ENCODE data around the gene MYO9B.

Gene MYO9B

GRCh38 chr19:17112700-17113099 lies 37.1 kb downstream of the MYO9B start:
- no peak overlapping the region for H3K4me3 ChIP-seq (ENCODE audit: low read depth, low read length)
- no peak for TF ChIP-seq CTCF (IDR thresholded peaks at IDR 0.05; ENCODE audit: insufficient read depth, low read length, missing control alignments)
- CTCF ChIA-PET: no interaction called here
- DNase-seq (ENCODE audit: low read depth, low spot score): no peak
- POLR2A ChIA-PET: no interaction called here

- TF ChIP-seq CTCF (IDR thresholded peaks at IDR 0.05; ENCODE audit: insufficient read depth, low read length, missing control alignments): no peak
- ChIA-PET POLR2A (no interaction called here), CTCF (interaction anchor here (1.1 kb wide), 1 partner anchor 9 kb away, joined by 3 read pairs; no protein-coding TSS in a partner anchor)
- no peak overlapping the region for H3K4me3 ChIP-seq (ENCODE audit: low read depth, low read length)
- no peak for DNase-seq (ENCODE audit: low read depth, low spot score)
Observed at GRCh38 chr19:17113127-17113785, 37.7 kb downstream of the MYO9B start.

- POLR2A ChIA-PET: no interaction called here
- no peak overlapping the region for H3K4me3 ChIP-seq (ENCODE audit: low read depth, low read length)
- no peak for DNase-seq (ENCODE audit: low read depth, low spot score)
- CTCF ChIA-PET: no interaction called here
- TF ChIP-seq CTCF (IDR thresholded peaks at IDR 0.05; ENCODE audit: insufficient read depth, low read length, missing control alignments): no peak
Observed at GRCh38 chr19:17114414-17114831, 38.8 kb downstream of the MYO9B start.

- no peak for TF ChIP-seq CTCF (IDR thresholded peaks at IDR 0.05; ENCODE audit: insufficient read depth, low read length, missing control alignments)
- ChIA-PET CTCF (interaction anchor here (1.1 to 1.5 kb wide), 2 partner anchors 17 to 34 kb away, joined by 3 to 6 read pairs; no protein-coding TSS in a partner anchor), POLR2A (no interaction called here)
- DNase-seq (ENCODE audit: low read depth, low spot score): no peak
- no peak overlapping the region for H3K4me3 ChIP-seq (ENCODE audit: low read depth, low read length)
Observed at GRCh38 chr19:17116996-17117702, 41.6 kb downstream of the MYO9B start.

- CTCF ChIA-PET: no interaction called here
- H3K4me3 ChIP-seq (ENCODE audit: low read depth, low read length): no peak overlapping the region
- no peak for DNase-seq (ENCODE audit: low read depth, low spot score)
- POLR2A ChIA-PET: interaction anchor here (1.7 kb wide), 1 partner anchor 11 kb away, joined by 6 read pairs; no protein-coding TSS in a partner anchor
- no peak for TF ChIP-seq CTCF (IDR thresholded peaks at IDR 0.05; ENCODE audit: insufficient read depth, low read length, missing control alignments)
Observed at GRCh38 chr19:17118957-17119356, 43.4 kb downstream of the MYO9B start.

GRCh38 chr19:17121736-17122293 lies 46.2 kb downstream of the MYO9B start:
- ChIA-PET POLR2A (no interaction called here), CTCF (interaction anchor here (1.4 to 1.8 kb wide), 3 partner anchors 8 to 14 kb away, joined by 3 to 6 read pairs (median 4); no protein-coding TSS in a partner anchor)
- DNase-seq (ENCODE audit: low read depth, low spot score): no peak
- TF ChIP-seq CTCF (IDR thresholded peaks at IDR 0.05; ENCODE audit: insufficient read depth, low read length, missing control alignments): no peak
- H3K4me3 ChIP-seq (ENCODE audit: low read depth, low read length): no peak overlapping the region
